Measurements from ENCODE around the gene RNF39. TPM values are rescaled to one million over a fixed set of nuclear protein-coding genes. Genes with fewer than 3 reads are reported as not detected.
A peak's percentile ranks its signal among the peaks of the same experiment; 100 is the strongest.

The RNF39 gene
- total RNA-seq, 1 experiment from 2014 or later: 0.14 TPM

GRCh38 chr6:30102414-30102969 is 26.9 kb upstream of the RNF39 start:
- H3K27me3 ChIP-seq (ENCODE audit: control insufficient read depth, insufficient read depth, low read length): peaks cover 81% of the 10 kb centered on the region
- DNase-seq: no peak
- H3K36me3 ChIP-seq (replicated peaks; ENCODE audit: control insufficient read depth, insufficient read depth, low read length): no peaks in the 10 kb centered on the region

GRCh38 chr6:30101444-30102413 is 26.2 kb upstream of the RNF39 start:
- Histone ChIP-seq H3K36me3 (replicated peaks; ENCODE audit: control insufficient read depth, insufficient read depth, low read length) (no peaks in the 10 kb centered on the region), H3K4me3 (ENCODE audit: insufficient read depth, low read depth, low read length) (peak overlapping the region; percentile 43), H3K27me3 (ENCODE audit: control insufficient read depth, insufficient read depth, low read length) (peaks cover 89% of the 10 kb centered on the region)
- peak; percentile 96 for DNase-seq

More at GRCh38 chr6:30102414-30102969, 26.9 kb upstream of the RNF39 start:
- H3K4me3 ChIP-seq (ENCODE audit: insufficient read depth, low read depth, low read length): peak overlapping the region; percentile 43

GRCh38 chr6:30100585-30101443 is 25.2 kb upstream of the RNF39 start:
- H3K4me3 ChIP-seq (ENCODE audit: insufficient read depth, low read depth, low read length): peak overlapping the region; percentile 30
- peak; percentile 72 for DNase-seq
- H3K27me3 ChIP-seq (ENCODE audit: control insufficient read depth, insufficient read depth, low read length): peaks cover 84% of the 10 kb centered on the region
- no peaks in the 10 kb centered on the region for H3K36me3 ChIP-seq (replicated peaks; ENCODE audit: control insufficient read depth, insufficient read depth, low read length)

GRCh38 chr6:30100154-30100553 is 24.6 kb upstream of the RNF39 start:
- peak; percentile 32 for DNase-seq
- peaks cover 80% of the 10 kb centered on the region for H3K27me3 ChIP-seq (ENCODE audit: control insufficient read depth, insufficient read depth, low read length)
- no peaks in the 10 kb centered on the region for H3K36me3 ChIP-seq (replicated peaks; ENCODE audit: control insufficient read depth, insufficient read depth, low read length)
- H3K4me3 ChIP-seq (ENCODE audit: insufficient read depth, low read depth, low read length): peak overlapping the region; percentile 30; the same call in 1 of the 2 replicates

- no peak overlapping the region for H3K4me3 ChIP-seq (ENCODE audit: insufficient read depth, low read depth, low read length)
- no peaks in the 10 kb centered on the region for H3K36me3 ChIP-seq (replicated peaks; ENCODE audit: control insufficient read depth, insufficient read depth, low read length)
- no peak for DNase-seq
- H3K27me3 ChIP-seq (ENCODE audit: control insufficient read depth, insufficient read depth, low read length): peaks cover 61% of the 10 kb centered on the region
Observed at GRCh38 chr6:30097902-30098768, 22.6 kb upstream of the RNF39 start.

- Histone ChIP-seq H3K36me3 (replicated peaks; ENCODE audit: control insufficient read depth, insufficient read depth, low read length) (no peaks in the 10 kb centered on the region), H3K4me3 (ENCODE audit: insufficient read depth, low read depth, low read length) (no peak overlapping the region), H3K27me3 (ENCODE audit: control insufficient read depth, insufficient read depth, low read length) (peaks cover 55% of the 10 kb centered on the region)
- DNase-seq: no peak
Observed at GRCh38 chr6:30096829-30097228, 21.3 kb upstream of the RNF39 start.

- no peaks in the 10 kb centered on the region for H3K36me3 ChIP-seq (replicated peaks; ENCODE audit: control insufficient read depth, insufficient read depth, low read length)
- H3K27me3 ChIP-seq (ENCODE audit: control insufficient read depth, insufficient read depth, low read length): peaks cover 36% of the 10 kb centered on the region
- no peak overlapping the region for H3K4me3 ChIP-seq (ENCODE audit: insufficient read depth, low read depth, low read length)
- DNase-seq: no peak
Observed at GRCh38 chr6:30093951-30094661, 18.5 kb upstream of the RNF39 start.

- peaks cover 25% of the 10 kb centered on the region for H3K27me3 ChIP-seq (ENCODE audit: control insufficient read depth, insufficient read depth, low read length)
- peak; percentile 34 for DNase-seq
- no peak overlapping the region for H3K4me3 ChIP-seq (ENCODE audit: insufficient read depth, low read depth, low read length)
- H3K36me3 ChIP-seq (replicated peaks; ENCODE audit: control insufficient read depth, insufficient read depth, low read length): no peaks in the 10 kb centered on the region
Observed at GRCh38 chr6:30092852-30093543, 17.4 kb upstream of the RNF39 start.

- H3K36me3 ChIP-seq (replicated peaks; ENCODE audit: control insufficient read depth, insufficient read depth, low read length): no peaks in the 10 kb centered on the region
- DNase-seq: peak; percentile 35
- H3K4me3 ChIP-seq (ENCODE audit: insufficient read depth, low read depth, low read length): no peak overlapping the region
- peaks cover 12% of the 10 kb centered on the region for H3K27me3 ChIP-seq (ENCODE audit: control insufficient read depth, insufficient read depth, low read length)
Observed at GRCh38 chr6:30091577-30092381, 16.2 kb upstream of the RNF39 start.

- peaks cover 11% of the 10 kb centered on the region for H3K27me3 ChIP-seq (ENCODE audit: control insufficient read depth, insufficient read depth, low read length)
- H3K4me3 ChIP-seq (ENCODE audit: insufficient read depth, low read depth, low read length): no peak overlapping the region
- no peak for DNase-seq
- H3K36me3 ChIP-seq (replicated peaks; ENCODE audit: control insufficient read depth, insufficient read depth, low read length): no peaks in the 10 kb centered on the region
Observed at GRCh38 chr6:30087876-30088275, 12.3 kb upstream of the RNF39 start.

GRCh38 chr6:30077218-30077617 is 1.6 kb upstream of the RNF39 start:
- Histone ChIP-seq H3K36me3 (replicated peaks; ENCODE audit: control insufficient read depth, insufficient read depth, low read length) (no peaks in the 10 kb centered on the region), H3K4me3 (ENCODE audit: insufficient read depth, low read depth, low read length) (no peak overlapping the region), H3K27me3 (ENCODE audit: control insufficient read depth, insufficient read depth, low read length) (peaks cover 72% of the 10 kb centered on the region)
- DNase-seq: no peak

Data from H7 (cell line).